ENCODE data around the gene NHS.

DNA sequence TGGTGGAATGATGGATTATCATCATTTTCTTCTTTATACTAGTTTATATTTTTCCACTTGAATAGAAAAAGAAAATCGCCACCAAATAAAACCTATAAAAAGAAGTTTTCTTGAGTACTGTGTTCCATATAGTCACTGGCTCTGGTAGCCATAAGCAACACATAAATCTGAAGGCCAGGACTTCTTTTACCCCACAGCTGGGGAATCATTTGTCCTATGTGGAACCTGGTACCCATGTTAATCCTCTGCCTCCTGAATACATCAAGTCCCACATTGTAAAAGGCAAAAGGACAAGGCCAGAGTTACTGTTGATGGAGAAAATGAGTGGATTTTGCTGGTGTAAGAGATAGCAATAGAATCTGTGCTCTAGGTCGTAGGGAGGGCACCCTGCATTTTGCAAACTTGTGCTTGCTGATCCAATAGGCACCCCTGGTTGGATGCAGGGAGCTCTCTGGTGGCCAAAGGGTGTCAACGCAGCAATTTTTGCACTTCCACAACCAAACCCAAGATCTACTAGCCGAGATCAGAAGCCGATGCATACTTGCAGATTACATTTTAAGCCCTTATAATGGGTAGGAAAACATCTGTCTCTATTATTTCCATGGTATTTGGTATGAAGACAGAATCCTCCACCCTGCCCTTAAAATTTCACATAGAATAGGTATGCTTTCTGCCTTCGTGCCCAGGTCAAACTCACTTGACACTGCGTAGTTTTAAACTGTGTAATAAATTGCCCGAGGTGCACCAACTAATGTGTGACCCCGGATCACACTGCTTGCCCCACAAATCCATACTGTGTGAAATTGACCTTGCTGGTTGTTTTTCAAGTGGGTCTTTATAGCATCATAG, 216.1 kb downstream of the NHS start:
- TF ChIP-seq, protein P1, sequence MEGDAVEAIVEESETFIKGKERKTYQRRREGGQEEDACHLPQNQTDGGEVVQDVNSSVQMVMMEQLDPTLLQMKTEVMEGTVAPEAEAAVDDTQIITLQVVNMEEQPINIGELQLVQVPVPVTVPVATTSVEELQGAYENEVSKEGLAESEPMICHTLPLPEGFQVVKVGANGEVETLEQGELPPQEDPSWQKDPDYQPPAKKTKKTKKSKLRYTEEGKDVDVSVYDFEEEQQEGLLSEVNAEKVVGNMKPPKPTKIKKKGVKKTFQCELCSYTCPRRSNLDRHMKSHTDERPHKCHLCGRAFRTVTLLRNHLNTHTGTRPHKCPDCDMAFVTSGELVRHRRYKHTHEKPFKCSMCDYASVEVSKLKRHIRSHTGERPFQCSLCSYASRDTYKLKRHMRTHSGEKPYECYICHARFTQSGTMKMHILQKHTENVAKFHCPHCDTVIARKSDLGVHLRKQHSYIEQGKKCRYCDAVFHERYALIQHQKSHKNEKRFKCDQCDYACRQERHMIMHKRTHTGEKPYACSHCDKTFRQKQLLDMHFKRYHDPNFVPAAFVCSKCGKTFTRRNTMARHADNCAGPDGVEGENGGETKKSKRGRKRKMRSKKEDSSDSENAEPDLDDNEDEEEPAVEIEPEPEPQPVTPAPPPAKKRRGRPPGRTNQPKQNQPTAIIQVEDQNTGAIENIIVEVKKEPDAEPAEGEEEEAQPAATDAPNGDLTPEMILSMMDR (IDR thresholded peaks at IDR 0.05), result peak in 1 of 2 donors; percentile 59
- TF ChIP-seq POLR2AphosphoS5 (IDR thresholded peaks at IDR 0.05), result no peak
- TF ChIP-seq POLR2A (IDR thresholded peaks at IDR 0.05), result no peak
- TF ChIP-seq EP300 (IDR thresholded peaks at IDR 0.05), result no peak
